ENCODE results near the gene LAYN. TPM values are rescaled to one million over a fixed set of nuclear protein-coding genes. Genes with fewer than 3 reads are reported as not detected.

The LAYN gene
- total and polyA plus RNA-seq, 2 of the 4 experiments (the other 2 are of a cell fraction) = 92.5 to 118 TPM

DNA sequence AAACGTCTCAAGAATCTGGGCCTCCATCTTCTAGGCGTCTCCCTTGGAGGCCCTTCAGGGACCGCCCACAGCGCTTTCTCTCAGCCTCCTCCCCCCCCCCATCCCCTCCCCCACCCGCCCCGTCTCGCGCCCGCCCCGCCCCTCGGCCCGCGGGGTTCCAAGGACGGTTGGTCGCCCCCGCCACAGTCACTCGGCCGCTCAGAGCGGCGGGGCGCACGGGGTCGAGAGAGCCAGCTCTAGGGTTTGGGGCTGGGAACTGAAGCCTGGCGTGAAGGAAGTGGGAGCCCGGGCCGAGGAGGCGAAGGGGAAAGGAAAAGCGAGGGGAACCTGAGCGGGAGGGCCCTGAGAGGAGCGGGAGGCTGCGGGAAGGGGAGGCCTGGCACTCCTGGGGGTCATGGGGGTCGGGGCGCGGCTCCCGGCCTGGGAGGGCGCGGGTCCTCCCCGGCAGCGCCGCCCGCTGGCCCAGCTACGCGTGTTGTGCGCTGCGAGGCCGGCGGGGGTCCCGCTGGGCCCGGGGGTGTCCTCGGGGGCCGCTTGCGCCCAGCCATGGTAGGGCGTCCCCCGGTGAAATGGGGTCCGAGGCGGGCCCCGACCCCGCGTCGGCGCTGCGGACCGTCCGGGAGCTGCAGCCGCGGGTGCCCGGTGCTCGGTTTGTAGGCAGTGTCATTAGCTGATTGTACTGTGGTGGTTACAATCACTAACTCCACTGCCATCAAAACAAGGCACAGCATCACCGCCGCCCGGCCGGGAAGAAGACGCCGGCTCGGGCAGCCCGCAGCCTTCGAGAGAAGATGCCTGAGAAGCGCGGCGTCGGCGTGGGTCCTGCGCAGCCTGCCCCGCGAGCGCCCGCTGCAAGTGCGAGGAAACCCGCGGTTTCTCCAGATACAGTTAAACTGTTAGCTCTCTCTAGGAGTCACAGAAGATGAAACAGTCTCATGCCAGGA is 28.0 kb upstream of the LAYN start, which contains the start of gene BTG4:
BTG4 (minus strand) TSS at position 91 of the 944 bp plus-strand sequence. CDS start 13,610 bp downstream, outside the sequence.
- Histone ChIP-seq H2BK15ac (ENCODE audit: low read depth, low read length) (no peak within 1 kb of the TSS; the same call in 2 of the 3 replicates), H4K20me1 (ENCODE audit: insufficient read depth, low read length) (no peaks in the 10 kb centered on the region), H3K27ac (ENCODE audit: insufficient read depth, low read length) (no peak within 1 kb of the TSS; the same call in 1 of the 2 replicates), H3K27me3 (ENCODE audit: control insufficient read depth, insufficient read depth, low read length) (peaks cover 4% of the 10 kb centered on the region), H2AK5ac (ENCODE audit: low read depth, low read length) (no peak within 1 kb of the TSS), H4K8ac (ENCODE audit: low read depth in 2 of 2, low read length in 2 of 2) (peak within 1 kb of the TSS; percentile 33 to 77; a peak in 2 of 4 replicates), H3K18ac (ENCODE audit: low read depth, low read length) (peak within 1 kb of the TSS; percentile 37), H3K4ac (ENCODE audit: low read depth, low read length) (peak within 1 kb of the TSS; percentile 67), H3K4me2 (ENCODE audit: low read depth, low read length) (peak within 1 kb of the TSS; percentile 60), H3K23ac (ENCODE audit: low read depth, low read length) (peak within 1 kb of the TSS; percentile 60), H3K4me3 (ENCODE audit: insufficient read depth, low read depth, low read length) (peak within 1 kb of the TSS; percentile 16; the same call in 1 of the 2 replicates), H3K79me1 (ENCODE audit: low read depth in 1 of 2, low read length in 2 of 2) (no peaks in the 10 kb centered on the region), H2BK5ac (ENCODE audit: low read depth, low read length, poor library complexity, severe bottlenecking) (no peak within 1 kb of the TSS), H2BK120ac (ENCODE audit: low read depth, low read length) (peak within 1 kb of the TSS; percentile 73), H3K9ac (ENCODE audit: low read depth, low read length) (peak within 1 kb of the TSS; percentile 33; the same call in 1 of the 2 replicates), H2AK9ac (replicated peaks; ENCODE audit: low read depth, low read length, poor library complexity) (peak within 1 kb of the TSS; percentile 88), H3K4me1 (ENCODE audit: control insufficient read depth, insufficient read depth, low read length) (no peaks in the 10 kb centered on the region), H3K56ac (ENCODE audit: extremely low read depth, insufficient read depth, low read length) (no peak within 1 kb of the TSS), H2AFZ (replicated peaks; ENCODE audit: low read length, poor library complexity) (peak within 1 kb of the TSS; percentile 90), H2BK20ac (ENCODE audit: low read depth, low read length) (0 out of 2 replicates have a peak within 1 kb of the TSS, but pooled peaks have one; percentile 5), H4K5ac (ENCODE audit: low read depth, low read length) (peak within 1 kb of the TSS; percentile 20), H4K91ac (ENCODE audit: insufficient read depth, low read depth, low read length) (peak within 1 kb of the TSS; percentile 59), H3K9me3 (ENCODE audit: control insufficient read depth, insufficient read depth, low read length) (no peaks in the 10 kb centered on the region), H3K14ac (replicated peaks; ENCODE audit: low read depth, low read length) (peak within 1 kb of the TSS; percentile 59; the same call in 1 of the 2 replicates), H3K36me3 (ENCODE audit: control insufficient read depth, insufficient read depth, low read length) (no peaks in the 10 kb centered on the region), H3K9me1 (ENCODE audit: insufficient read depth, low read length) (no peaks in the 10 kb centered on the region)
- in situ Hi-C loops (cut with MboI; ENCODE audit: low sequenced_read_pairs) (no loop called here), intact Hi-C loops (cut with micrococcal nuclease) (no loop called here), dilution Hi-C loops (cut with HindIII; ENCODE audit: low sequenced_read_pairs, unreplicated experiment) (no loop called here)
- BruUV-seq (replicated peaks) = no TSS peak
- no peak for TF ChIP-seq MXI1 (IDR thresholded peaks at IDR 0.05; ENCODE audit: borderline replicate concordance, low read depth, low read length)
- TF ChIP-seq MAZ (IDR thresholded peaks at IDR 0.05; ENCODE audit: borderline replicate concordance, low read depth, low read length) = no peak
- no peak for TF ChIP-seq SMC3 (IDR thresholded peaks at IDR 0.05; ENCODE audit: low read depth, low read length)
- no peak for TF ChIP-seq CHD1 (IDR thresholded peaks at IDR 0.05; ENCODE audit: low read depth, low read length)
- no peak for TF ChIP-seq NFE2L2 (IDR thresholded peaks at IDR 0.05; ENCODE audit: low read depth, low read length)
- no peak for TF ChIP-seq POLR2A (IDR thresholded peaks at IDR 0.05; ENCODE audit: low read depth, low read length)
- WGBS, 2 experiments (ENCODE audit: extremely low coverage in 2 of 2, insufficient read length in 1 of 2) = 6% methylated on average over 7 of the region's 90 CpGs; no CpG with 5 or more reads in 1 of the 2 experiments
- ChIA-PET CTCF (interaction anchor here (1.0 kb wide), 1 partner anchor 11 kb away, joined by 3 read pairs; no protein-coding TSS in a partner anchor), POLR2A (ENCODE audit: unreplicated experiment) (interaction anchor here (0.5 to 0.6 kb wide), 2 partner anchors 9 to 516 kb away, joined by 3 to 6 read pairs; no protein-coding TSS in a partner anchor)
- ATAC-seq (ENCODE audit: low read depth) (peak; percentile 40), DNase-seq (no peak)

Measured in IMR-90 (cell line).